Renal cortex interstitium (tissue), 11 donors: Measurements from ENCODE around the gene CCDC167. TPM values are rescaled to one million over a fixed set of nuclear protein-coding genes. Genes with fewer than 3 reads are reported as not detected.

Experiments used
- DNase-seq, 11 donors: peaks; one replicate each; pipeline ENCODE4 v3.0.0-alpha.2; 2013; ENCODE audit warnings: low read depth in 9 of 11, low spot score in 4 of 11; ENCODE audit errors: extremely low read depth in 1 of 11
- polyA plus RNA-seq, 3 donors: library from polyadenylated mRNA; unstranded; fragments of 120-200 nt; gene quantifications; one replicate each; pipeline ENCODE4 v1.2.1, GENCODE V29; 2013; ENCODE audit not compliant: insufficient read length in 3 of 3

The CCDC167 gene
- polyA plus RNA-seq, 3 donors, result 25.5 to 29.6 (median 29.5) TPM

GRCh38 chr6:37483252-37483901 is 16.3 kb downstream of the CCDC167 start:
- no peak for DNase-seq

DNA sequence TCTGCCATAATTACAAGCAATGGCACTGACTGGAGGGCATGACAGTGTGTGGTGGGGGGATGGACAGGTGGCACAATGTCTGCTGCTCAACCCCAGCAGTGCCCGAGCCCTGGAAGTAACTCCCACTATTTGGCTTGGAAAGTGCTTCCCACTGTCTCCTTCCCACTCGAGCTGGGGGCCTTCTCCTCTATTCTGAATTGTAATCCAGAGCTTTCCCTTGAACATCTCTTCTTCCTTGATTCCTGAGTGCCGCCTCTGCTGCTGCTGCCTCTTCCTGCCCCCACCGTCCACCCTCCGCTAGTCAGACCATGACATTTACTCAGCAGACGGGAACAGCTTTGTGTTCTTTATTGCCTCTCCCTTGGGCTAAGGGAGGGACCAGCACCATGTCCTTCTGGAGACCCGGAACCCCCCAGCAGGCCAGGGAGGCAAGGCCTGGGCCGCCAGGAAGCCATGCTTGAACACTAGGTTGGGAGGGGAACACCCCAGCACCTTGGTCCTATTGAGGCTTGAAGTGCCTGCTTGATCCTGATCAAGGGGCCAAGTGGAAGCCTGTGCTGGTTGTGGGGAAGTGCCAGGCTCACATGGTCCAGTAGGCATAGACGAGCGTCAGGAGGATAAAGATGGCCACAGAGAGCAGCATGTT is 17.0 kb downstream of the CCDC167 start:
- DNase-seq, result no peak

GRCh38 chr6:37481711-37482605 is 17.7 kb downstream of the CCDC167 start:
- peak in 5 of 11 donors; percentile 64 to 73 (median 70) for DNase-seq

- DNase-seq, result no peak
Measured at GRCh38 chr6:37480951-37481534, 18.6 kb downstream of the CCDC167 start.

DNA sequence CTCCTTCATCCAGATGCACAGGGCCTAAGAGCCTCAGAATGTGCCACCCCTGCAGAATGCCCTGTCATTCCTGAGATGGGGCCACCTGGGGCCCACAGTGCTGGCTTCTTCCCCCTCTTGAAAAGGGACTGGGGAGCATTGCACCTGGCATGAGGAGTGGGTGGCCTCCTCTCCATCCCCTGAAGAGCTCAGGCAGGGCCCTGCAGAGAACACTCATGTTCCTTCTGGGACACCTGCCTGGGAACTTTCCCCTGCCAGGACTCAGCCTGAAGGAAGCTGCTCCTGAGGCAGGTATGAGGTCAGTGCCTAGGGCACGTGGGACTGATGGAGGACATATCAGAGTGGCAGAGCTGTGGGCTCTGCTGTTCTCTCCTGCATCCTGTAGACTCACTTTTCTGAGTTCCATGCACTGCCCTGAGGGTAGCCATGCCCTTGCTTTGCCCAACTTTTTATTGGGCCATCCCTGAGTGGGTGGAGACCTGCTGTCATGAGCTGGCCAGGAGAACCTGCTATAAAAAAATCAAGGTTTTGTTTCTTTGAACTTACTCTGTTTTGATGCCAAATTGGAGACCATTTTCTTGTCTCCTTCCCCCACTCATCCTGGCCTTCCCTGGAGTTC is 19.5 kb downstream of the CCDC167 start:
- DNase-seq, result no peak

DNA sequence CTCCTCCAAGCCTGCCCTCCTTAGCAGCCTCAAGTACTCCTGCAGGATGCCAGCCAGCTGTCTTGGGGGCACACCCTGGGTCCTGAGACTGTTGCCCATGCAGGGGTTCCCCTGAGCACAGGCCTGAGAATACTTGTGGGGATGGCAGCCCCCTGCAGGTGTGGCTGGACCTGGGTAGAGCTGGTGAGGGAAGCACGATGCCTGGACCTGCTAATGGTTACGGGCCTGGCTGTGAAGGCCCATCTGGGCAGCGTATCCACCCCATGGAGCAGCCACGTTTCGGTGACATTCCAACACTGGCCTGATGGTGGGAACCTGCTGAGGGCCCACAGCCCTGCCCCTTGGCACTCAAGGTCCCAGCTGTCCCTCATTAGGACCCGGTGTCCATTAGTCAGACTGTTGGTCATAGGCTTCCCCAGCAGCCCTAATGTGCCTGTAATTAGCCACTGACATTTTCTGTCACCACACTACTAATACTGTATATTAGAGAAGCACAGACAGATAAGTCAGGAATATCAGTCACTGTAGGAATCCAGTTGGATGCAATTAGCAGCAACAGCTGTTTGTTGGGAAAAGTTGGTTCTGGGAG is 20.3 kb downstream of the CCDC167 start:
- no peak for DNase-seq

DNA sequence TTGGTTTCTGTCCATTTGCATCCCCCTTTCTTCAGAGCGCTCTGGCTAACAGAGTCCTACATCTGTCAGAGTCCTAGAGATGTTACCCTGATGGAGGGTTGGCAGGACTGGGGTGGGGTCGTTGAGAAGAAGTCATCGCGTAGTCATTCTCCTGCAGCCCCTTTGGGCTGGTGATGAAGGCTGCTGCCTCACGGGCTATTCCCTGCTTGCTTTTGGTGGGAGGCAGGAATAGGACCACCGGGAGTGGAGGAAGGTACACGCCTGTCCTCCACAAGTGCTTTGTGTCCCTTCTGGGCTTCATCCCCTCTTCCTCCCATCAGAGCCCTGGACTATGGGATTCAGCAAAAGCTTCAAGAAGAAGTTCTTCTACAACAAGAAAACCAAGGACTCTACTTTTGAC is 20.9 kb downstream of the CCDC167 start:
- no peak for DNase-seq

DNA sequence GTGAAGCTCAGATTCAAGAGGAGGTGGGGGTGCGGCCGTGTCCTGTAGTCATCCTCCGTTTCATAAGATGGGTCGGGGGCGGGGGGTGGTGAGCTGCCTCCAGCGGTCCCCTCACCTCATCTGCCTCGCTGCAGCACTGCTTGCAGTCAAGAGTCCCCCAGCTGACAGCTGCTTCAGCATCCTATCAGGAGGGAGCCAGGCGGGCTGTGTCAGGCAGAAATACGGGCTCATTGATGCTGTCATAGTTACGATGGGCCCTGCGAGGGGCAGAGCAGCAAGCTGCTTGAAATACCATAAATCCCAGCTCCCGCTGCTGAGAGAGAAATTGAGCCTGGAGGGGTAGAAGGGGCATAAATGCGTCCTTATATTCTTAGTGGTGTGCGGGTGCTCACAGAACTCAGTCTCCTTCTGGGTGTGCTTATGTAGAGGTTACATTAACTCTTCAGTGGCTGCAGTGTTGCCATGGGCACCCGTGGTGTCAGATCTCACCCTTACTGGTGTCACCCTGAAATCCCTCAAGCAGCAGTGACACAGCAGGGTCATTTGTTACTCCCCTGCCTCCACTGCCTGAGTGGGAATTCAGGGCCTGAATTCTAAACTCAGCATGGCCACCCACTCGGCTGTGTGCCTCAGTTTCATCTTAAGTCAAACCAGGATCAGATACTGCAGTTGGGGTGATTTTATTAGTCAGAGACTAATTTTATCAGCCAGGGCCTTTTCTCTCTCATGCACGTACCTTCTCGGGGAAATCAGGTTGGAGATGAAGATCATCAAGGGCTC is 21.8 kb downstream of the CCDC167 start:
- no peak for DNase-seq

DNA sequence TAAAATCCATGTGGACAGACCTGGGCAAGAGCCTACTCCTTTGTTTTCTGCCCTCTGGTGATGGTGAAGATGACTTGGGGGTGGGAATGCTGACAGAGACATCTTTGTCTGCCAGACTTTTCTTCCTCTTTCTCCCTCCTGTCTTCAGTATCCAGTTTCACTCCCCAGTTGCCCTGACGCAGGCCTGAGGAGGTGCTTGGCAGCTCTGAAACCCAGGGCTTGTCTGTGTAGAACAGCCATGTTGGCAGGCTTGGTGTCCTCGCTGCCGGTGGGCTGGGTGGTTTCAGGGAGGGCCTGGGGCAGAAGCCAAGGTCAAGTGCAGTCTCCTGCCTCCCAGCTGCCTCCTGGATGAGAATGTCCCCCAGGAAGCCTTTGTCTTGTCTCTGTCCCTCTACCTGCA is 22.5 kb downstream of the CCDC167 start:
- no peak for DNase-seq

DNA sequence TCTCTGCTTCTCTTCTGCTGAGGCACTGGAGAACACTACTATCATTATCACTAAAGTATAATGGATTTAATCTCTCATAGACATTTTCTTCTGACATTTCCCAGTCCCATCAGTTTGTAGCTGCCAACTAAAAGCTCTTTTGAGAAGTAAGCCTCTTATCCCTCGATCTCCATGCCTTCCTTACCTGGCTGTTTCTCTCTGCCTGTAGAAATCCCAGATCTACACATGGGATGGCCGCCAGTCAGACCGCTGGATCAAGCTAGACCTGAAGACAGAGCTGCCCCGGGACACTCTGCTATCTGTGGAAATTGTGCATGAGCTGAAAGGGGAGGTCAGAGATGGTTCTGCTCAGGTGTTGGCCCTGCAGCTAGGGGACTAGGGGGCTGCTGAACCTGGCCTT is 25.4 kb downstream of the CCDC167 start:
- no peak for DNase-seq

DNA sequence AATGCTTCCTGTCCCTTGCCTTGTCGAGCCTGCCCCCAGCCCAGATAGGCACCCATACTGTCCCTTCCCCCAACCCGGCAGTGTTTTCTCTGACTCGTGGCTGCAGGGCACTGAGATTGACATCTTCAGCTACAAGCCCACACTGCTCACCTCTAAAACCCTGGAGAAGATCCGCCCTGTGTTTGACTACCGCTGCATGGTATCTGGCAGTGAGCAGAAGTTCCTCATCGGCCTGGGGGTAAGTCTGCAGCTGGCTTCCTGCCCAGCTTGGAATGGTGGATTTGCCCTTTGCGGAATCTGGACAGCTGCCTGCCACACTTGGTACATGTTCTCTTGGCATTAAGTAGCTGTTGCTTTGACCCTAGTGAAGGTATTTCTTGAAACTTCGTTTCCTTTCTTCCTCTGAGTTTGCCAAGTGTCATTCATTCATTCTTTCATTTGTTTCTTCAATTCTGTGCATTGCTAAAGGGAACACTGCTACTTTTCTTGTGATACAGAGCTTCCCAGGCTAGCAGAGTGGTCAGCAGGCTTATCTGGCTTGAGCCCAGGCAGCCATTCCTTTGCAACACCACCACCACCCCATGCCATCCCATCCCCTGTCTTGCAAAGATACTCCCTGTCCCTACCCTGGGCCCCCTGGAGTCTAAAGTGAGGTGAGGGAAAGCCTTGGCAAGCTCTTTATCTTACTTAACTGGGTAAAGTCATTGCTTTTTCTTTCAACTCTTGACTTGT is 26.2 kb downstream of the CCDC167 start:
- no peak for DNase-seq

GRCh38 chr6:37467718-37468117 is 32.0 kb downstream of the CCDC167 start:
- no peak for DNase-seq

DNA sequence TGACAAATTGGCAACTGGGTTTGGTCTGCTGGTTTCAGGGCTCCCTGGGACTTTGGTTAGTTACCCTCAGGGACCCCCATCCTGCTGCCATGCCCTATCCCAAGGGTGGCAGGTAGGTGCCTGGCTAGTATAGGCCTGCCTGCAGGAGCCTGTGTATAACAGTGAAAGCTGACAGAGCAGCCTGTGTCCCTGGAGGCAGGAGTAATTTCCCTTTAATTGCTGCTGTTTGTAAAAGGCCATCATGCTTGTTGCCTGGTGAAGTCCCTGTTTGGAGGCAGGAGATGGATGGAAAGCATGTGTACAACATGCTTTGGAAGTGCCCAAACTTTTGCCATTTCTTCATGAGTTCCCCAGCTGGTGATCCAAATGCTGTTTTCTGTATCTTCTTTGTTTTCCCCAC is 36.6 kb downstream of the CCDC167 start:
- DNase-seq, result no peak

- no peak for DNase-seq
Measured at GRCh38 chr6:37460805-37461204, 38.9 kb downstream of the CCDC167 start.

- peak in 1 of 11 donors; percentile 17 for DNase-seq
Measured at GRCh38 chr6:37459981-37460800, 39.5 kb downstream of the CCDC167 start.

- DNase-seq, result no peak
Measured at GRCh38 chr6:37456816-37457560, 42.7 kb downstream of the CCDC167 start.
